H1 (cell line): ENCODE results near the gene CALM3. TPM values are rescaled to one million over a fixed set of nuclear protein-coding genes. Genes with fewer than 3 reads are reported as not detected.
A peak's percentile ranks its signal among the peaks of the same experiment; 100 is the strongest.

Source experiments
- CTCF ChIA-PET: fragments of 300-600 bp; sonication (Branson Sonifier 250); formaldehyde crosslinking; loops from one replicate; lab custom pipeline; 2021; ENCODE audit not compliant: partially characterized antibody; lab: Charles Lee
- POLR2A ChIA-PET: fragments of 300-600 bp; sonication (Branson Sonifier 250); formaldehyde crosslinking; loops from one replicate; lab custom pipeline; 2021; ENCODE audit warnings: inconsistent platforms; ENCODE audit not compliant: partially characterized antibody; lab: Charles Lee
- DNase-seq, 2 experiments: peaks; one replicate each; pipeline versions ENCODE4 v3.0.0 to v3.0.0-alpha.2; 2010 to 2022; ENCODE audit warnings: low spot score in 2 of 2, low read depth in 1 of 2, mixed read lengths in 1 of 2
- FAIRE-seq: peaks from 2 replicates; lab custom pipeline; 2011; peaks lifted over from hg19 to GRCh38; lab: Jason Lieb, UNC
- H2AFZ ChIP-seq: 2 replicates; pipeline ENCODE4 v1.8.1; 2012; ENCODE audit warnings: low read length, inconsistent platforms
- H2AK5ac ChIP-seq: 2 replicates; pipeline ENCODE4 v1.6.1; 2013; ENCODE audit warnings: low read depth, low read length
- H2BK120ac ChIP-seq: replicated peaks from 2 replicates; pipeline ENCODE3; 2013; ENCODE audit warnings: low read depth, low read length, inconsistent platforms
- H2BK12ac ChIP-seq: 2 replicates; pipeline ENCODE4 v1.6.1; 2013; ENCODE audit warnings: low read depth, low read length
- H2BK15ac ChIP-seq: 2 replicates; pipeline ENCODE4 v1.6.1; 2013; ENCODE audit warnings: low read length
- H2BK20ac ChIP-seq: 2 replicates; pipeline ENCODE4 v1.6.1; 2013; ENCODE audit warnings: low read length
- H2BK5ac ChIP-seq: 2 replicates; pipeline ENCODE4 v1.6.1; 2013; ENCODE audit warnings: low read depth, low read length
- H3K14ac ChIP-seq: 2 replicates; pipeline ENCODE4 v1.6.1; 2013; ENCODE audit warnings: inconsistent platforms; ENCODE audit not compliant: insufficient read length
- H3K18ac ChIP-seq: 2 replicates; pipeline ENCODE4 v1.6.1; 2013; ENCODE audit warnings: low read length; ENCODE audit errors: extremely low read depth
- H3K23ac ChIP-seq: 2 replicates; pipeline ENCODE4 v1.6.1; 2013; ENCODE audit warnings: inconsistent platforms; ENCODE audit not compliant: insufficient read length
- H3K23me2 ChIP-seq: 2 replicates; pipeline ENCODE4 v1.6.1; 2013; ENCODE audit warnings: low read depth, low read length
- H3K27ac ChIP-seq: 2 replicates; pipeline ENCODE4 v1.6.1; 2011; ENCODE audit warnings: low read depth, low read length, inconsistent platforms
- H3K27me3 ChIP-seq, 4 experiments: replicated peaks in 1 of 4; 1 replicate in 1 of 4; 2 replicates in 3 of 4; pipeline versions ENCODE4 v1.6.1 to v1.8.1; 2011 to 2013; ENCODE audit warnings: low read length in 3 of 4, mild to moderate bottlenecking in 3 of 4, inconsistent platforms in 2 of 4, mixed read lengths in 2 of 4, moderate library complexity in 1 of 4; ENCODE audit not compliant: control insufficient read depth in 3 of 4, insufficient read depth in 3 of 4; ENCODE audit errors: extremely low read depth in 1 of 4
- H3K36me3 ChIP-seq, 4 experiments: 2 replicates each; pipeline versions ENCODE4 v1.6.1 to v1.8.1; 2011 to 2013; ENCODE audit warnings: mild to moderate bottlenecking in 4 of 4, low read length in 3 of 4, moderate library complexity in 2 of 4, control low read depth in 1 of 4, inconsistent platforms in 1 of 4; ENCODE audit not compliant: insufficient read depth in 4 of 4, control insufficient read depth in 2 of 4
- H3K4ac ChIP-seq: replicated peaks from 2 replicates; pipeline ENCODE3; 2013; ENCODE audit warnings: low read length, low read depth, mixed read lengths, inconsistent platforms; ENCODE audit not compliant: insufficient read length
- H3K4me1 ChIP-seq, 4 experiments: replicated peaks in 1 of 4; 1 replicate in 1 of 4; 2 replicates in 3 of 4; pipeline versions ENCODE4 v1.6.1 to v1.8.1; 2011 to 2013; ENCODE audit warnings: low read length in 3 of 4, inconsistent platforms in 2 of 4, mixed read lengths in 1 of 4; ENCODE audit not compliant: insufficient read depth in 4 of 4, control insufficient read depth in 3 of 4
- H3K4me2 ChIP-seq, 2 experiments: 2 replicates each; pipeline versions ENCODE4 v1.6.1 to v1.8.1; 2011 to 2013; ENCODE audit warnings: low read depth in 2 of 2, low read length in 2 of 2, control low read depth in 1 of 2, inconsistent platforms in 1 of 2, mild to moderate bottlenecking in 1 of 2; ENCODE audit not compliant: insufficient read depth in 1 of 2
- H3K4me3 ChIP-seq, 4 experiments: fragments of 200-600, 300-600 bp in 1 of 4; sonication (generic), shearing (Covaris generic), sonication (Bioruptor Twin) in 1 of 4; 2 replicates each; pipeline versions ENCODE4 v1.5.1 to v1.8.1; 2011 to 2016; ENCODE audit warnings: low read length in 4 of 4, low read depth in 3 of 4, control low read depth in 2 of 4, inconsistent platforms in 2 of 4, mild to moderate bottlenecking in 2 of 4, mixed read lengths in 1 of 4, moderate library complexity in 1 of 4; ENCODE audit not compliant: insufficient read depth in 2 of 4; ENCODE audit errors: extremely low read depth in 1 of 4
- H3K56ac ChIP-seq: replicated peaks from 2 replicates; pipeline ENCODE3; 2013; ENCODE audit warnings: low read depth, mild to moderate bottlenecking, mixed read lengths, low read length, inconsistent platforms; ENCODE audit not compliant: insufficient read length
- H3K79me1 ChIP-seq: 2 replicates; pipeline ENCODE4 v1.6.1; 2013; ENCODE audit warnings: low read depth, low read length, control low read depth
- H3K79me2 ChIP-seq, 2 experiments: 2 replicates each; pipeline versions ENCODE4 v1.6.1 to v1.8.1; 2012 to 2013; ENCODE audit warnings: low read length in 2 of 2, mild to moderate bottlenecking in 2 of 2, inconsistent platforms in 1 of 2; ENCODE audit not compliant: insufficient read depth in 2 of 2, control insufficient read depth in 1 of 2
- H3K9ac ChIP-seq, 4 experiments: replicated peaks in 1 of 4; 1 replicate in 1 of 4; 2 replicates in 3 of 4; pipeline versions ENCODE4 v1.6.1 to v1.8.1; 2011 to 2013; ENCODE audit warnings: low read depth in 3 of 4, low read length in 3 of 4, control low read depth in 2 of 4, mild to moderate bottlenecking in 2 of 4, moderate library complexity in 2 of 4, inconsistent platforms in 1 of 4; ENCODE audit errors: extremely low read depth in 1 of 4
- H3K9me3 ChIP-seq, 2 experiments: 2 replicates each; pipeline versions ENCODE4 v1.6.1 to v1.8.1; 2012 to 2013; ENCODE audit warnings: mild to moderate bottlenecking in 2 of 2, moderate library complexity in 2 of 2, control low read depth in 1 of 2, inconsistent platforms in 1 of 2, low read depth in 1 of 2, low read length in 1 of 2, mixed read lengths in 1 of 2; ENCODE audit not compliant: insufficient read depth in 2 of 2
- H4K20me1 ChIP-seq, 2 experiments: replicated peaks in 1 of 2; 2 replicates each; pipeline versions ENCODE3 to v1.8.1; 2011 to 2013; ENCODE audit warnings: inconsistent platforms in 2 of 2, low read length in 2 of 2, mild to moderate bottlenecking in 1 of 2; ENCODE audit not compliant: insufficient read depth in 2 of 2, control insufficient read depth in 1 of 2
- H4K5ac ChIP-seq: 2 replicates; pipeline ENCODE4 v1.6.1; 2013; ENCODE audit warnings: low read length, low read depth, mixed read lengths, inconsistent platforms; ENCODE audit not compliant: insufficient read length
- H4K8ac ChIP-seq: 2 replicates; pipeline ENCODE4 v1.8.0; 2013; ENCODE audit warnings: mild to moderate bottlenecking, moderate library complexity, low read length, inconsistent platforms; ENCODE audit not compliant: insufficient read depth; ENCODE audit errors: extremely low read depth
- H4K91ac ChIP-seq: replicated peaks from 2 replicates; pipeline ENCODE3; 2013; ENCODE audit warnings: low read length, mixed read lengths, inconsistent platforms; ENCODE audit not compliant: insufficient read length
- GABPA ChIP-seq: IDR thresholded peaks from 2 replicates; pipeline ENCODE4 v1.6.1; 2011; ENCODE audit warnings: mild to moderate bottlenecking, low read length, moderate library complexity, borderline replicate concordance; ENCODE audit not compliant: insufficient read depth
- GTF2F1 ChIP-seq: IDR thresholded peaks from 2 replicates; pipeline ENCODE4 v1.6.1; 2012; ENCODE audit warnings: low read depth, low read length, improper control_type of control experiment, borderline replicate concordance
- WGBS, 2 experiments: shearing (Covaris generic) in 1 of 2; methylation state at CpG; one replicate each; pipeline versions ENCODE4 v1.1.6 to v1.1.7; 2013 to 2015; ENCODE audit warnings: low lambda C conversion rate in 2 of 2, mixed read lengths in 2 of 2, inconsistent platforms in 1 of 2, low coverage in 1 of 2, missing lambda C conversion rate in 1 of 2; ENCODE audit not compliant: insufficient replicate concordance in 2 of 2, insufficient coverage in 1 of 2, insufficient read length in 1 of 2; ENCODE audit errors: extremely low coverage in 1 of 2, missing lambda C conversion rate in 1 of 2; 5-methylcytosine and 5-hydroxymethylcytosine counted together
- polyA plus RNA-seq, 7 experiments: library from polyadenylated mRNA; depleted of rRNA in 3 of 7; stranded (reverse) in 5 of 7; unstranded in 2 of 7; fragments of >200 nt in 5 of 7; fragments of 200-250 nt in 2 of 7; gene quantifications; 1 replicate in 5 of 7; 2 replicates in 1 of 7; 4 replicates in 1 of 7; pipeline versions ENCODE4 v1.2.1 to v1.2.3, GENCODE V29; 2011 to 2013; ENCODE audit warnings: missing spikeins in 2 of 7, mixed read lengths in 2 of 7
- total RNA-seq: library from RNA; stranded (reverse); fragmentation: NEBNext Ultra II Directional; extraction: Animal tissue kit (Norgen Biotek cat#: 25700); gene quantifications from 2 replicates; pipeline ENCODE4 v1.2.1, GENCODE V29; 2021
- TF ChIP-seq, protein P1 (sequence below), 3 experiments: IDR thresholded peaks; 1 replicate in 2 of 3; 2 replicates in 1 of 3; pipeline versions ENCODE4 v1.5.1 to v1.6.1; 2011; ENCODE audit warnings: low read length in 3 of 3, mild to moderate bottlenecking in 3 of 3, inconsistent platforms in 2 of 3, low read depth in 1 of 3, moderate library complexity in 1 of 3; ENCODE audit not compliant: insufficient read depth in 1 of 3; ENCODE audit errors: control extremely low read depth in 1 of 3

Gene CALM3
- total and polyA plus RNA-seq, 2 of the 8 experiments (the other 6 are each of a cell fraction or from before 2014, with no cell fraction given) = 315 to 326 TPM

DNA sequence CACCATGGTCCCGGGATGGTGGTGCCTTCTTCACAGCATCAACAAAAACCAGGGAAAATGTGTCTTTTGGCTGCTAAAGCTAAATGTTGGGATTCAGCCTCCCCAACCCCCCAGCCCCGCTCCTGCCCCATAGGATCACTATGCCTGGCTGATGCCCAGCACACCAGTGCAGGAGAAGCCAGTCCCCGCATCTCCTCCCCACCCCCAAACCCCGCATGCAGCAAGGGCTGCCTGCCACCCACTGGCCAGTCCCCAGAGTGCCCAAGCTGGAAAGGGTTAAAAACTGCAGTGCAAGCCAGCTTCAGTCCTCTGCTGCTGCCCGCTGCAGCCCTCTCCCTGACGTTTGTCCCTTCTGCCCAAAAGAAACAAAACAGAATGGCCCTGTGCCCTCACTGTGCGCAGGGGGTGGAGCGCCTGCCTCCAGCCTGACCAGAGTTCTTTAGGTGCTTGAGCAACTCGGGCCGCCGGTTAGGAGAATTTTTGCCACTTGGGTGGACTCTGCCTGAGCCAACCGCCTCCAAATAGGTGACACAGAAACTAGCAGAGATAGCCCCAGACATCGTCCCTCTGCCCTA is 3.7 kb downstream of the CALM3 start:
- H3K4me1 ChIP-seq = peaks cover 0 to 19% (median 9%) of the 10 kb centered on the region in 4 experiments; a peak in 5 of 7 replicates
- ChIA-PET POLR2A (interaction anchor here (1.0 kb wide), 1 partner anchor 26 kb away, joined by 4 read pairs; no protein-coding TSS in a partner anchor), CTCF (interaction anchor here (0.6 to 3.4 kb wide), 11 partner anchors 9 to 628 kb away, joined by 3 to 21 read pairs (median 4); partner anchors contain the start of gene DACT3)
- no peak for TF ChIP-seq GABPA
- TF ChIP-seq, protein P1, sequence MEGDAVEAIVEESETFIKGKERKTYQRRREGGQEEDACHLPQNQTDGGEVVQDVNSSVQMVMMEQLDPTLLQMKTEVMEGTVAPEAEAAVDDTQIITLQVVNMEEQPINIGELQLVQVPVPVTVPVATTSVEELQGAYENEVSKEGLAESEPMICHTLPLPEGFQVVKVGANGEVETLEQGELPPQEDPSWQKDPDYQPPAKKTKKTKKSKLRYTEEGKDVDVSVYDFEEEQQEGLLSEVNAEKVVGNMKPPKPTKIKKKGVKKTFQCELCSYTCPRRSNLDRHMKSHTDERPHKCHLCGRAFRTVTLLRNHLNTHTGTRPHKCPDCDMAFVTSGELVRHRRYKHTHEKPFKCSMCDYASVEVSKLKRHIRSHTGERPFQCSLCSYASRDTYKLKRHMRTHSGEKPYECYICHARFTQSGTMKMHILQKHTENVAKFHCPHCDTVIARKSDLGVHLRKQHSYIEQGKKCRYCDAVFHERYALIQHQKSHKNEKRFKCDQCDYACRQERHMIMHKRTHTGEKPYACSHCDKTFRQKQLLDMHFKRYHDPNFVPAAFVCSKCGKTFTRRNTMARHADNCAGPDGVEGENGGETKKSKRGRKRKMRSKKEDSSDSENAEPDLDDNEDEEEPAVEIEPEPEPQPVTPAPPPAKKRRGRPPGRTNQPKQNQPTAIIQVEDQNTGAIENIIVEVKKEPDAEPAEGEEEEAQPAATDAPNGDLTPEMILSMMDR (IDR thresholded peaks at IDR 0.05; ENCODE audit: control extremely low read depth in 1 of 3, insufficient read depth in 1 of 3, low read depth in 1 of 3, low read length in 3 of 3) = peak in 2 of 3 experiments; percentile 8 to 9; a peak in 1 of 4 replicates
- no peak for TF ChIP-seq GTF2F1
- no peak overlapping the region for H2AK5ac ChIP-seq
- no peak overlapping the region for H3K14ac ChIP-seq
- H2BK120ac ChIP-seq = no peak overlapping the region
- no peak overlapping the region for H2BK5ac ChIP-seq
- DNase-seq (no peak), FAIRE-seq (no peak)
- H3K23ac ChIP-seq = no peak overlapping the region
- no peak overlapping the region for H3K4ac ChIP-seq
- no peak overlapping the region for H3K4me2 ChIP-seq
- H3K27me3 ChIP-seq = no peaks in the 10 kb centered on the region
- peaks cover 11% of the 10 kb centered on the region for H3K23me2 ChIP-seq
- no peak overlapping the region for H3K4me3 ChIP-seq
- no peak overlapping the region for H2BK20ac ChIP-seq
- no peak overlapping the region for H3K18ac ChIP-seq
- H3K79me1 ChIP-seq = peaks cover 16% of the 10 kb centered on the region
- H4K91ac ChIP-seq = no peak overlapping the region
- no peak overlapping the region for H2AFZ ChIP-seq
- peaks cover 15 to 36% of the 10 kb centered on the region in 2 experiments for H3K79me2 ChIP-seq
- H4K8ac ChIP-seq = no peak overlapping the region; the same call in 1 of the 2 replicates
- H3K36me3 ChIP-seq = peaks cover 16 to 43% (median 37%) of the 10 kb centered on the region in 4 experiments; a peak in 7 of 8 replicates
- no peaks in the 10 kb centered on the region for H3K9me3 ChIP-seq
- H4K20me1 ChIP-seq = peaks cover 20 to 39% of the 10 kb centered on the region in 2 experiments
- 79% methylated on average over 12 of the region's 13 CpGs; no CpG with 5 or more reads in 1 of the 2 experiments for WGBS, 2 experiments
- no peak overlapping the region for H2BK12ac ChIP-seq
- H3K56ac ChIP-seq = no peak overlapping the region
- H2BK15ac ChIP-seq = no peak overlapping the region
- H4K5ac ChIP-seq = no peak overlapping the region
- no peak overlapping the region for H3K27ac ChIP-seq
- H3K9ac ChIP-seq = no peak overlapping the region; a peak in 2 of 7 replicates
